Measurements from ENCODE around the gene RGSL1.

DNA sequence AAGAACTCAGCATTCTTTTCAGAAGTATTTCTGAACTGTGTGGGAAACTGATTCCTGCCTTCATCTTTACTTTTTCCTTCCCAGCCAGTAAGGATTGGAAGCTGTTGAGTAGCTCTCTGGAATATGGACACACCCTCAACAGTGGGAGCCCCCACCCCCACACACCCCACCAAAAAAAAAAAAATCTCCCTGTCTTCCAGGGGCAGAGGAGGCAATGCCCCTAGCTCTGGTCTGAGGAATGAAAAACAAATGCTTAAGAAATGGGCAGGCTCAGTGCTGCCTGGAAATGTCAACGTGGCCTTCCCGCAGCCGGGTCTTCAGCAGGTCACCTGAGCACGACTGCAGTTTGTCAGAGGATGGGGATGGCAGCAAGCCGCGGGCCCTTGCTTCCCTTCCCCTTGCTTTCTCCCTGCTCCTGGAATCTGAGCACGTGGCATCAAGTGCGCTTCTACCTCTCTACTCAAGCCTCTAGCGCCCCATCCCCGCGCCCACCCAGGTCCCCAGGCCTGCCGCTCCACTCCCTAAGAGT, 153.8 kb downstream of the RGSL1 start:
- TF ChIP-seq, protein P1, sequence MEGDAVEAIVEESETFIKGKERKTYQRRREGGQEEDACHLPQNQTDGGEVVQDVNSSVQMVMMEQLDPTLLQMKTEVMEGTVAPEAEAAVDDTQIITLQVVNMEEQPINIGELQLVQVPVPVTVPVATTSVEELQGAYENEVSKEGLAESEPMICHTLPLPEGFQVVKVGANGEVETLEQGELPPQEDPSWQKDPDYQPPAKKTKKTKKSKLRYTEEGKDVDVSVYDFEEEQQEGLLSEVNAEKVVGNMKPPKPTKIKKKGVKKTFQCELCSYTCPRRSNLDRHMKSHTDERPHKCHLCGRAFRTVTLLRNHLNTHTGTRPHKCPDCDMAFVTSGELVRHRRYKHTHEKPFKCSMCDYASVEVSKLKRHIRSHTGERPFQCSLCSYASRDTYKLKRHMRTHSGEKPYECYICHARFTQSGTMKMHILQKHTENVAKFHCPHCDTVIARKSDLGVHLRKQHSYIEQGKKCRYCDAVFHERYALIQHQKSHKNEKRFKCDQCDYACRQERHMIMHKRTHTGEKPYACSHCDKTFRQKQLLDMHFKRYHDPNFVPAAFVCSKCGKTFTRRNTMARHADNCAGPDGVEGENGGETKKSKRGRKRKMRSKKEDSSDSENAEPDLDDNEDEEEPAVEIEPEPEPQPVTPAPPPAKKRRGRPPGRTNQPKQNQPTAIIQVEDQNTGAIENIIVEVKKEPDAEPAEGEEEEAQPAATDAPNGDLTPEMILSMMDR (conservative IDR thresholded peaks at IDR 0.05; ENCODE audit: low read depth, low read length) = no peak
- TF ChIP-seq EZH2 (IDR thresholded peaks at IDR 0.05; ENCODE audit: low read length, unreplicated experiment) = no peak
- no peak for TF ChIP-seq EZH2phosphoT487 (IDR thresholded peaks at IDR 0.05; ENCODE audit: borderline replicate concordance, low read length)
